HG02759 (cell line): ENCODE measurements around the gene INPP5B.
A peak's percentile ranks its signal among the peaks of the same experiment; 100 is the strongest.

ENCODE experiments used
- ATAC-seq: cut with Tn5 transposase; IDR thresholded peaks from one replicate; pipeline ENCODE4 v1.9.1; 2021; ENCODE audit warnings: mild to moderate bottlenecking, moderate library complexity; ENCODE audit not compliant: unreplicated experiment

The INPP5B gene

GRCh38 chr1:37845049-37845646 is 101.7 kb downstream of the INPP5B start:
- ATAC-seq: no peak

DNA sequence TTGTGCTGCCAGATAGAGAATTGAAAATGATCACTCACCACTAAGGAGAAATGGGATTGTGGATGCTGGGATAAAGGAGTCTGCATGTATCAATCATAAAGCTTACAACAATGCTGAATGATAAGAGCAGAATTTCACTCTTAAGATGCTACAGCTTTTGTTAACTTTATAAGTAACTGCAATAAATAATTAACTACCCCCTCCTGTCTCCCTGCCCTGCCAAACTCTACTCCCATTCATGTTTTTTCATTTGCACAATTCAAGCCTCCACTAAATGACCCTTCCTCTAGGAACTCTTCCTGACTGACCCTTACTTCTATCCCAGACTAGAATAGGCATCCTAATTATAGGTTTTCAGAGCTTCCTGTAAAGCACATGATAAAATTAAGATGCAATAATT is 102.3 kb downstream of the INPP5B start:
- ATAC-seq: no peak

DNA sequence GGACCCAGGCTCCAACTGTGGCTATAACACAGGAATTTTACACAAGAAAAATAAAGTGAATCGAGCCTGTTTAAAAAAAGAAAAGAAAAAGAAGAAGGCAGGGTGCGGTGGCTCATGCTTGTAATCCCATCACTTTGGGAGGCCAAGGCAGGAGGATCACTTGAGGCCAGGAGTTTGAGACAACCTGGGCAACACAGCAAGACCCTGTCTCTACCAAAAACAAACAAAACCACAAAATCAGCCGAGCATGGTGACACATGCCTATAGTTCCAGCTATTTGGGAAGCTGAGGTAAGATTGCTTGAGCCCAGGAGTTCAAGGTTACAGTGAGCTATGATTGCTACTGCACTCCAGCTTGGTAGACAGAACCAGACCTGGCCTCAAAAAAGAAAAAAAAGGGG is 105.2 kb downstream of the INPP5B start:
- no peak for ATAC-seq

DNA sequence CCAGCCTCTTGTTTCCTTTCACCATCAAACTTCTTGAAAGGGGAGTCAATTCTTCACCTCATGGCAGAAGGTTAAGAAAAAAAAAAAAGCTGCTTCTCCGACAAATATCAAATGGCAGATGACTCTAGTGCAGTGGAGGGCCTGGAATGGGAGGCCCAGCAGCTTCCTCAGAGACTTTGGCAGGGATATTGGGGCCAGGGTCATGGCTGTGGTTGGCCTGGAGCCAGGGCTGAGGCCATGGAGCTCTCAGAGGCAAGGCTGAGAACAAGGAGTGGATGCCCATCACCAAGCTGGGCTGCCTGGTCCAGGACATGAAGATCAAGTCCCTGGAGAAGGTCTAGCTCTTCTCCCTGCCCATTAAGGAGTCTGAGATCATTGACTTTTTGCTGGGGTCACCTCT is 106.1 kb downstream of the INPP5B start:
- no peak for ATAC-seq

GRCh38 chr1:37839676-37840075 is 107.2 kb downstream of the INPP5B start:
- ATAC-seq: no peak

DNA sequence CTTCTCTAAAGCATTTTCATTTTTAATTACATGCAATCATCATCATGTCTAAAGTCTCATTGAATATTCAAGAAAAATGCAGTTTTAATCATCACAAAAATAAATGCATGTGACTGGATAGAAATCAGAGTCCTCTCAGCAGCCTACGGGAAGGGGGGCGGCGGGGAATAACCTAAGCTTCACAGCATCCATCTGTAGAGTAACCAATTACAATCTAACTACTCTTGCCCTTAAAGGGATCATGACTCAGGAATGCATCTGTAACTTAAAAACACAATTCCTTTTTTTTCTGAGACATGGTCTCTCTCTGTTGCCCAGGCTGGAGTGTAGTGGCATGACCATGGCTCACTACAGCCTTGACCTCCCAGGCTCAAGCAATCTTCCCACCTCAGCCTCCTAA is 110.1 kb downstream of the INPP5B start:
- ATAC-seq: no peak

- ATAC-seq: no peak
Measured at GRCh38 chr1:37831809-37832208, 115.0 kb downstream of the INPP5B start.

GRCh38 chr1:37831109-37831508 is 115.7 kb downstream of the INPP5B start:
- no peak for ATAC-seq

DNA sequence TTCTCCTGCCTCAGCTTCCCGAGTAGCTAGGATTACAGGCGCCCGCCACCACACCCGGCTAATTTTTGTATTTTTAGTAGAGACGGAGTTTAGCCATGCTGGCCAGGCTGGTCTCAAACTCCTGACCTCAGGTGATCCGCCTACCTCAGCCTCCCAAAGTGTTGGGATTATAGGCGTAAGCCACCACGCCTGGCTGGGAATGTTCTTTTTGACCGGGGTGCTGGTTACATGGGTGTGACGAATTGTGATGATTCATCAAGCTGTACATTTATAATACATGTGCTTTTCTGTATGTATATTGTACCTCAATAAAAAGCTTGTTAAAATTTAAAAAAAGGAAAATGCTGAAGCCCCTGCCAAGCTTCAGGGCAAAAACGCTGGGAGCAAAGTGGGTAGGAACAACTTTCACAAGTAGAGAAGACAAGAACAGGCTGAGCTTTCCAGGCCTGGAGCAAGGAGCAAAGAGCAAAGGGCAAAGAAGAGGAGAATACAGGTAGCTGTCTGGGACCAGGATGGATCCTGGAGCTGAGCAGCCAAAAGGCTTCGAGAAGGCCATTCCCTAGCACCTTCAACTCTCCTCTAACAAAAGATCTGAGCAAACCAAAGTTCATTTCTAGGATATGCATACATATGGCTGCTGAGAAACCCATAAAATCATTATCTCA is 118.3 kb downstream of the INPP5B start:
- no peak for ATAC-seq

DNA sequence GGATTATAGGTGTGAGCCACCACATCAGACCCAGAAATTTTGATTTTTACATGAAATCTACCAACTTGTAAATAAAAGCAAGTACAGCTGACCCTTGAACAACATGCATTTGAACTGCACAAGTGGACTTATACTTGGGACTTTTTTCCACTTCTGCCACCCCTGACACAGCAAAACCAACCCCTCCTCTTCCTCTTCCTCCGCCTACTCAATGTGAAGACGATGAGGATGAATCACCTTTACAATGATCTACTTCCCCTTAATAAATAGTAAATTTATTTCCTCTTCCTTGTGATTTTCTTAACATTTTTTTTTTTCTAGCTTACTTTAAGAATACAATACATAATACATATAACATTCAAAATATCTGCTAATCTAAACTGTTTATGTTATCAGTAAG is 121.3 kb downstream of the INPP5B start:
- ATAC-seq: no peak

DNA sequence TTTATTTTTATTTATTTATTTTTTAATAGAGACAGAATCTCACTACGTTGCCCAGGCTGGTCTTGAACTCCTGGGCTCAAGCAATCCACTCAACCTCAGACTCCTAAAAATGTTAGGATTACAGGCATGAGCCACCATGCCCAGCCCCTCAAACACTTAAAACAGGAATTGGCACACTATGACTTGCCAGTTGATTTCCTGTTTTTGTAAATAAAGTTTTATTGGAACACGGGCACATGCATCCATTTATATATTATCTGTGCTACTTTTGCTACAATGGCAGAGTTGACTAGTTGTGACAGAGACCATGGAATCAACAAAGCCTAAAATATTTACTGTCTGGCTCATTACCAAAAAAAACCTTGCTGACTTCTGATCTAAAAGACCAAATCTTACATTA is 122.9 kb downstream of the INPP5B start:
- ATAC-seq: no peak

GRCh38 chr1:37822906-37823815 is 123.7 kb downstream of the INPP5B start:
- no peak for ATAC-seq

DNA sequence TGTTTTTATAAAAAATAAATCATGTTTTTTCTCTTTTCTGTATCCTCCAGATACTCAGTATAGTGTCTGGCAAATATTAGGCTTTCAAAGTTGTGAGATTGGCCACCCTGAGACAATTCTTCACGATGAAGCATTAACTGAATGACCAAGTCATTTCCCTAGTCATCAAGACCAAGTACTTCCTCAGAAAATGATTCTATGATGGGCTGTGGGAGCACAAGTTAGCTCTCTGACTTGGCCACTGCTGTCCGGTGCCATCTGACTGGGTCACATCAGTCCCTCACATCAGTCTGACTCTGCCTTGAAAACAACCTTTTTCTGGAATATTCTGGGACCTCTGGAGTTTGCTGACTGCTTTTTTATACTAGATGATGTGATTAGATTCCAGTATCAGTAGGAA is 125.4 kb downstream of the INPP5B start:
- no peak for ATAC-seq

DNA sequence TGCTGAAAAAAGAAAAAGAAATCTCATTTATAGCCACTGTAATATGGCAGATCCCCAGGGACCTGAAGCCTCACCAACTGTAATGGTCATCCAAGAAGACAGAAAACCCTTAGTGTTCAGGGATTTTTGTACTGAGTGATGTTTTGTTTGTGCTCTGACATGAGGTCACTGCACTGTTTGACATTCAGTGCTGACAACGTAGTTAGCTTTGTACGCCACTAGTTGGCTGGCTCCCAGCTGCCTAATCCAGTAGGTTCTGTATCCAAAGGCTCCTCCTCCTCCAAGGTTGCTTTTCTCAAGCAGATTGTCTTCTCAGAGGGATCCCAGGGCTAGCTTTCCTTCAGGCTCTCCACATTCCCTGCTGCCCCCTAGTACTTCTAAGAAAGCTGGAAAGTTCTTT is 129.4 kb downstream of the INPP5B start:
- ATAC-seq: no peak

DNA sequence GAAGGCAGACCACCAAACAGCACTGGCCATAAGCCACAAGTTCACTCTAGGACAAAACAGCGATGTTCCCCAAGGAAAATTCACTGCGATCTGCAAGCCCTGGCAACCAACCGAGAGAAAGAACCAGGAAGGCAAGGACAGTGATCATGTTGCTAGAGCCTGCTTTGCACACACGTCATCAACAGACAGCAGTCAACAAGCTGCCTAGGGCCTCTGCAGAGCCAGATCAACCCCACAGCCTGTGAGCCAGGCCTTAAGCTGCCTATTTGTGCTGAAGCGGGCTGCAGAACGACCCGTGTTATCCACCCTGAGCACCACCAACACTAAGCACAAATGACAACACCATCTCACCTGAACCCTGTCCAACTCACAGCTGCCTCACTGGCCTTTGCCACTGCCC is 132.6 kb downstream of the INPP5B start:
- ATAC-seq: no peak

DNA sequence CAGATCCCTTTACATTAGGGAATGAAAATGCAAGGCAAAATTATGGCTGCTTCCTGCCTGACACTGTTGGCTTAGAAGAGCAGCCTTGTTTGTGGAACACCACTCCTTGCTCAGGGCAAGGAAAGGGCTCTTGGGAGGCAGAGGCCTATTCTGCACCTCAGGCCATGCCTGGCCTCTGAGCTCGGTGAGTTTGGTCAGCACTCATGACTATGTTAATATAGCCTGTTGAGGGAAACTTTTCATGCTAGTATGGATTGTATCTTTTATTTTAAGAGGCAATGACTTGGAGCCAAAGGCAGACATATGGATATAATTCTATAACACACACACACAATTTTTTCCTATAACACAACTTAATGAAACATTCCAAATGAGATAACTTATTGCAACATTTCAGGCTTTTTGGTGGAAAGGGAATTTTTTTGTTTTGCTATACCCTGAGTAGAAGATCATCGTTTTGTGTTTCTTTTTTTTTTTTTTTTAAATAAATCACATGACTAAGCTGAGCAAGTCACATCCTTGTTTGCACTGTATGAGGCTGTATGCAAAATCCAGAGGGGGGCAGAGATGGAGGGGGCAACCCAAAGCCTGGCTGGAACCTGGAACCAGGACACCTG is 133.2 kb downstream of the INPP5B start:
- ATAC-seq: no peak

GRCh38 chr1:37811027-37811655 is 135.7 kb downstream of the INPP5B start:
- peak; percentile 28 for ATAC-seq
